Measurements from ENCODE around the gene FAAP100.
"Not testable (repeated sequence)": the region's sequence is repeated elsewhere in the genome, so short reads cannot be mapped to it uniquely, and the experiment has no call there.

The FAAP100 gene

DNA sequence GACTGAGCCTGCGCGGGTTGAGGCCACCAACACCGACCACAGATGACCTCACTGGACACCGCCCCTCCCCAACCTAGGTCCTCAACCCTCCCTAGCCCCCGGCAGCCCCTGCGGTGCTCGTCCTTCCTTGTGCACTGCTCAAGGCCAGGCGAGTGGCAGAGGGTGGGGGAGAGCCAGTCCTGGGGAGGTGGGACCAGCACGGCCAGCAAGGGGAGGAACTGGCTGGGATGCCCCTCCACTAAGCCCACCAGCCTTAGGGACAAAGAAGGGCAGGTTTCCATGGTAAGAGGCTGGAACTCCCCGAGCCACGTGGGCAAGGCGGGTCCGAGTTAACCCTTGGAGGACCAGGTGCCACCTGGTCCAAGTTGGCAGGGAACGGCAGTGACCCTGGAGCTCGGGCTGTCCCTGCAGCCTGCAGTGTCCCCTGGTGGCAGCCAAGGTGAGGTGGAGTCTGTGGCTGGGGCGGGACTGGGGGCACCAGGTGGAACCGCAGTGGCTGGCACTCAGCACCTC lies 14.8 kb downstream of the FAAP100 start:
- DNase-seq = peak; percentile 56

- no peak for DNase-seq
Measured at GRCh38 chr17:81536299-81537290, 15.6 kb downstream of the FAAP100 start.

- DNase-seq = no peak
Measured at GRCh38 chr17:81535480-81536298, 16.5 kb downstream of the FAAP100 start.

DNA sequence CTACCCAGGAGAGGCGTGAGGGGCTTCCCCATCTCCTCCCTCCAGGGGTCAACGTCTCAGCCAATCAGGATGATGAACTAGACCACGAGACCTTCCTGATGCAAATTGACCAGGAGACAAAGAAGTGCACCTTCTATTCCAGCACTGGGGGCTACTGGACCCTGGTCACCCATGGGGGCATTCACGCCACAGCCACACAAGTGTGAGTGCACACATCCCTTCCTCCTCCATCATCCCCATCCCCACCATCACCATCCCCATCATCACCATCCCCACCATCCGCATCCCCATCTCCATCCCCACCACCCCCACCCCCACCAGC lies 17.2 kb downstream of the FAAP100 start:
- DNase-seq = no peak

DNA sequence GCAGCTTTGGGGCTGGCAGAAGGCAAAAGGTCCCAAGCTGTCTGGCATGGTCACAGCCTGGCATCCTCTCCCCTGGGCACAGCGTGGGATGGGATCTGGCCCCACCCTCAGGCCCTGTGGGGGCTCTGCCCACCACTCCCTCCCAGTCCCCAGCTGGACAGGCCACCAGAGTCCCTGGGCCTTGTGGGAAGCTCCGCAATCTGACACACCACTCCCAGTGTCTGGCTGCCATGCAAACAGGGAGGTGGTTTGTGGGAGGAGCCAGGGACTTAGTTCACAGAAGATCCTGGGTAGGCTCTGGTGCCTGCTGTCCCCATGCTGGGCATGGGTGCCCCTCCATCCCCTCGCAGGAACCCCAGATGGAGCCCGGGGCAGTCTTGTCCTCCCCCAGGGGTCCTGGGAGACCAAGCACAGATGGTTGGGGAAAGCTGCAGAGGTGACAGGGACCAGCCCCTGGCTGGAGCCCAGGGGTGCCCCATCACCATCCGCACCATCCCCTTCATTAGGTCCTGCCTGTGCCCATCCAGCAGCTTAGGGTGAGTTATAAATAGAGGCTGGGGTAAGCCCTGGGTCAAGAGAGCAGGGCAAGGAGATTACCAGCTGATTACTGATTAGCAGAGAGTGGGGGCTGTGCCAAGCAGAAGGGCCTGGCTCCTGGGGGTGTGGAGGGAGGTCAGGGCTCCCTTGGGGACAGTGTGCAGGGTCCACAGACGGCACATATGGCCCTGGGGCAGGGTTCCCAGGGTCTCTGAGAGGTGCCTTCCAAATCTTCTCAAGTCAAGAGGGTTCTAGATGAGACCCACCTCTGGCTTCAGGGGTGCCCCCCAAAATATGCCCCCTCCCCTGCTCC lies 17.8 kb downstream of the FAAP100 start:
- DNase-seq = no peak

DNA sequence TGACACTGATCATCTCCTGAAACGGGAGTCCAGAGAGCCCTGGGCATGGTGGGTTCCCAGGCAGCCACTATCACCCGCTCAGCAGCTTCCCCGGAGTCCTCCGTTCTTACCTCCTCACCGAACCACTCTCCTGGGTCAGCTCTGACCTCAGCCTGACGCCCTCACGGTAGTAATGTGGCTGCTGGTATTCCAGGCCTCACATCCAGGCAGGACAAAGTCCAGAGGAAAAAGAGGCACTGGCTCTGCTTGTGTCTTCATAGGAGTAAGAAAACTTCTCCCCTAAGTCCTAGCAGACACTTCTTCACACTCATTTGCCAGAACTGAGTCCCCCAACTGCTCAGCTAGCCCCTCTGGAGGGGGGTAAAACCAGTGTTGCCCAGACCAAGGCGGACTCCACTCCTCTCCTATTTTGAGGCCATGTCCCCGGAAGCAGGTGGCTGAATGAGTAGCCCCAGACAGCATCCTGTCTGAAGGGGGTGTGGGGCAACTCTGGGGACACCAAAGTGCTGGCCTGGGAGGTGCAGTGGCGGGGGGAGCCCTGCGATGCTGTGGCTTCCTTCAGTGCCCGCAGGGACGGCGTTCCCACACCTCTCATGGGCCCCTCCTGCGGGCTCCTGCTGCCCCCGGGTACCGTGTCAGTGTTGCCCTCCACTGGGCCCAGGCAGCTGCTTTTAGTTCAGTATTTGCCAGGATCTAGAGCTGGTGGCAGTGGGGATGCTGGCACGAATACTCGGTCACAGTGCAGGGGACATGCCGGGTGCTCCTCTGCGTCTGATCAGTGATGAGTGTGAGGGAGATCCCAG lies 18.6 kb downstream of the FAAP100 start:
- no peak for DNase-seq

DNA sequence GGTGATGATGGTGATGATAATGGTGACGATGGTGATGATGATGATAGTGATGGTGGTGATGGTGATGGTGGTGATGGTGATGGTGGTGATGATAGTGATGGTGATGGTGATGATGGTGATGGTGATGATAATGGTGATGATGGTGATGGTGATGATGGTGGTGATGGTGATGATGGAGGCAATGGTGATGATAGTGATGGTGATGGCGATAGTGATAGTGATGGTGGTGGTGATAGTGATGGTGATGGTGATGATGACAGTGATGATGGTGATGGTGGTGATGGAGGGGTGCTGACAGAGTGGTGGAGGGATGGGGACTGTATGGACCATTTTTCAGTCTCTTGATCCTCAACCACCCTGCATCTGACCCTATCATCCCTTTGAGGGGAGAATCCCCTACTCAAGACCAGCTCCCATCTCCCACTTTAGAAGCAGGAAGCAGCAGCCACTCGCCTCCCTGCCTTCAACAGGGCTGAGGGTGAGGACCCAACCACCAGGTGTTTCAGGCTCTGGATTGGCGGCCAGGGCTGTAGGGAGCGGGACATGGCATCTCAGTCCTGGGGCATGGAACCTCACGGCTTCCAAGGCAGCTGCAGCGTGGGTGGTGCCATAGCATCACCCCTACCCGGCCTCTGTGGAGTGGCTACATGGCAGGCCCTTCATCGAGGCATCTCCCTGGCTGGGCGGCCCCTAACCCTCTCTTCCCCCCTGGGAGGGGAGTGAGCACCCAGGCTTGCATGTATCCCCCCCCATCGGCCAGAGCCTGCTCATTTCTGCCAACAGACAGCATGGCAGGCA lies 19.5 kb downstream of the FAAP100 start:
- no peak for DNase-seq

GRCh38 chr17:81531998-81532404 lies 20.2 kb downstream of the FAAP100 start:
- not testable (repeated sequence) for DNase-seq

GRCh38 chr17:81531013-81531412 lies 21.1 kb downstream of the FAAP100 start:
- not testable (repeated sequence) for DNase-seq

DNA sequence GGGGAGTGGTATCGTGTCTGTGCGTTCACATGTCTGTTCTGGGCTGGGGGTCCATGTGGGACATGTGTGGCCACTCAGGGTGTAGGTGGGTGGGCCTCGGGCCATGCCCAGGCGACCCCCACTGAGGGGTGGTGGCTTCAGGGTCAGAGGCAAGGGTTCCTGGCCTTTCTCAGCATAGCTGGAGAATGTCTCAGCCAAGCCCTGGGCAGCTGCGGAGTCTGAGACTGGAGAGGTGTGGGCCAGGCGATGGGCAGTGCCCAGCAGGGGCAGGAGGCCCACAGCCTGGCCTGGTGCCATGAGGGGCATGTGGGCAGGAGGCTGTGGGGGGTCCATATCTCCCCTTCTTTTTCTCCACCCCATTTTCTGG lies 22.7 kb downstream of the FAAP100 start:
- no peak for DNase-seq

DNA sequence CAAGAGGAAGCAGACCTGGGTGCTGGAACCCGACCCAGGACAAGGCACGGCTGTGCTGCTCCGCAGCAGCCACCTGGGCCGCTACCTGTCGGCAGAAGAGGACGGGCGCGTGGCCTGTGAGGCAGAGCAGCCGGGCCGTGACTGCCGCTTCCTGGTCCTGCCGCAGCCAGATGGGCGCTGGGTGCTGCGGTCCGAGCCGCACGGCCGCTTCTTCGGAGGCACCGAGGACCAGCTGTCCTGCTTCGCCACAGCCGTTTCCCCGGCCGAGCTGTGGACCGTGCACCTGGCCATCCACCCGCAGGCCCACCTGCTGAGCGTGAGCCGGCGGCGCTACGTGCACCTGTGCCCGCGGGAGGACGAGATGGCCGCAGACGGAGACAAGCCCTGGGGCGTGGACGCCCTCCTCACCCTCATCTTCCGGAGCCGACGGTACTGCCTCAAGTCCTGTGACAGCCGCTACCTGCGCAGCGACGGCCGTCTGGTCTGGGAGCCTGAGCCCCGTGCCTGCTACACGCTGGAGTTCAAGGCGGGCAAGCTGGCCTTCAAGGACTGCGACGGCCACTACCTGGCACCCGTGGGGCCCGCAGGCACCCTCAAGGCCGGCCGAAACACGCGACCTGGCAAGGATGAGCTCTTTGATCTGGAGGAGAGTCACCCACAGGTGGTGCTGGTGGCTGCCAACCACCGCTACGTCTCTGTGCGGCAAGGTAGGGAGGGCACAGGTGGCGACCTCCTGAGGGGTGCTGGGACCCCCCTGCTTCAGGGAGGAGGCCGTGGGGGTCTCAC lies 23.3 kb downstream of the FAAP100 start:
- DNase-seq = no peak

- no peak for DNase-seq
Measured at GRCh38 chr17:81528384-81528650, 23.8 kb downstream of the FAAP100 start.

GRCh38 chr17:81527591-81528383 lies 24.4 kb downstream of the FAAP100 start, which contains the start of gene FSCN2:
Gene FSCN2 (plus strand): TSS chr17:81528377. CDS start chr17:81528532, 155 bp downstream.
- no peak for DNase-seq

DNA sequence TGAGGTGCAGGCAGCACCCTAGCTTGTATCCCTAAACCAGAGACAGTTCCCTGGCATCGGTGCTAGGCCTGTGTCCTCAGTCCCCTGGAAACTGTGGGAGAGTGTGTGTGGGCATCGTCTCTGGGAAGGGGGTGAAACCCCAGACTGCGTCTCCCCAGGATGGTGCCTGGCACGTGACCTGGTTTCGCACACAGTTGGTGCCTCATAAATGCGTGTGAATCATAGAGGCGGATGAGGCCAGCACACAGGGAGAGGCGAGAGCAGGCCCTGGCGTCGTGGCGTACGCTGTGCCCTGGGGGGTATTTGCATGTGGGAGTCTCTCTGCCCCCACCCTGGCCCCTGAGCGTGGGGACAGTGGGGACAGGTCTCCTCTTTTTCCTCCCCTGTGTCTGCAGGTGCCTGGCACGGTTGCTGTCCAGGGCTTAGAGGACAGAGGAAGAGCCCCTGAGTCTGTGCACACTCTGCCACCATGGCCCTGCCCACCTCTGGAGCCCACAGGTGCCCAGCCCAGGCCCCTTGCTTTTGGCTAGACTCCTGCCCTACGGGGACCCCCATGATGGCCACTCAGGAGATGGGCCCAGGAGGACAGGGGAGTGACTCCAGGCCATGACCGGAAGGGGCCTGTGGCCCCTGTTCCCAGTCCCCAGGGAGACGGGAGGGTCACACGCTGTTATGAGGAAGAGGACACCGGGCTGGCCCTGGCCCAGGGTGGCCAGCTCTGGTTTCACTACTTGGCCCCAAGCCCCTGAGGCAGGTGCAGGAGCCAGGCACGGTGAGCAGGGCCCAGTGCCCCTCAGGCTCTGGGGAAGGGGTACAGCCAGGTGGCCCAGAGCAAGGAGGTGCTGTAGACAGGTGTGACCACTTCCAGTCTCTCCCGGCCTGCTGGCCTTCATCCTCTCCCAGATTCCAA lies 25.2 kb downstream of the FAAP100 start:
- DNase-seq = no peak

DNA sequence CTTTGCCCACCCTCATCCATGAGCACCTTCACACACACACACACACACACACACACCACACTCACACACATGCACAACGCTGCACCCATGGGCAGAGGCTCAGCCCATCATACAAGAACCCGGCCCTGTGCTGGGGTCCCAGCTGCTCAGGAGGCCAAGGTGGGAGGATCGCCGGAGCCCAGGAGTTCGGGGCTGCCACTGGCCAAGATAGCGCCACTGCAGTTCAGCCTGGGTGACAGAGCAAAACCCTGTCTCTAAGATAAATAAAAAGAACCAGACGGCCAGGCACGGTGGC lies 27.3 kb downstream of the FAAP100 start:
- no peak for DNase-seq

GRCh38 chr17:81524039-81524864 lies 27.9 kb downstream of the FAAP100 start:
- no peak for DNase-seq

- DNase-seq = no peak
Measured at GRCh38 chr17:81523402-81524038, 28.6 kb downstream of the FAAP100 start.
